ENCODE measurements around the gene FRMD3.

Gene FRMD3

GRCh38 chr9:83336706-83337105 lies 201.5 kb downstream of the FRMD3 start:
- DNase-seq (ENCODE audit: low read depth in 2 of 2) = no peak

DNA sequence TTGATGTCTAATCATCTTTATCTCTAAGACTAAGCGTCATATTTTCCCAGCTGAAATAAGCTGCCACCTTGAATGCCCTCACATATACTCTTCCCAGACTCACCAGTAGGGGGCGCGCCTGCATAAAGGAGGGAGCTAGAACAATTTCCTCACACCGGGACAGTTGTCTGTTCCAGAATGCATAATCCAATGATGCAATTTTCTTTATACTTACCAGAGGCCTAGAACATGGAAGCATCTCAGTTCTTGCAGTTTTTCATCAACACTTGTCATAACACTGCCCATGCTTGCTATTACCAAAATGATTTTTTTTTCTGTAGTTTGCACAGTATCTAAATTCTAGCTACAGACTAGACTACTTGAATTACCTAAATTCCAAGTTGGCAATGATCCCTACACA lies 203.9 kb downstream of the FRMD3 start:
- peak; percentile 13 to 36 for DNase-seq (ENCODE audit: low read depth in 2 of 2)

DNA sequence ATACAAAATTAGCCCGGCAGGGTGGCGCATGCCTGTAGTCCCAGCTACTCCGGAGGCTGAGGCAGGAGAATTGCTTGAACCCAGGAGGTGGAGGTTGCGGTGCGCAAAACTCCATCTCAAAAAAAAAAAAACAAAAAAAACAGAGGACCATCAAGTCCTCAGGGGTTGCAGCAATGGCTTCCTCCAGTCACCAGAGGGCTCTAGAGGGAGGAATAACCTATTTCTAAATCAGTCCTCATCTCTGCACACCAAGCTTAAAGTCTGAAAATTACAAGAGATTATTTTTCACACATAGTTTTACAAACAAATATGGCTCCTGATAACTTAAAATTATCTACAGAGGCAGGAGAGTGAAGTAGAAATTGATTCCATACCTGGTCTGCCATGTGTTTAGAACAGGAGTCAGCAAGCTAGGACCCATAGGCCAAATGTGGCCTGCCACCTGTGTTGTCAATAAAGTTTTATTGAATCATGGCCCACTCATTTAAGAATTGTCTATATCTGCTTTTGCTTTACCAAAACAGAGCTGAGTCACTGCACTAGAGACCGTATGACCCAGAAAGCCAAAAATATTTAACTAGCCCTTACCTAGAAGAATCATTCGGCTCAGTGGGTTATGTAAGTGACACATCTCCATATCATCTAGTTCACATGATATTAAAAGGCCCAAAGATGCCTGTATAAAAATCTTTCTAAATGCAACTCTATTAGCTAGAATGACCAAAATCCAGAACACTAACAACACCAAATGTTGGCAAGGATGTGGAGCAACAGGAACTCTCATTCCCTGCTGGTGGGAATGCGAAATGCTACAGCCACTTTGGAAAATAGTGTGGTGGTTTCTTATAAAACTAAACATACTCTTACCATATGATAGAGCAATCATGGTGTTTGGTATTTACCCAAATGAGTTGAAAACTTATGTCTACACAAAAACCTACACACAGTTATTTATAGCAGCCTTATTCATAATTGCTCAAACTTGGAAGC lies 207.7 kb downstream of the FRMD3 start:
- no peak for DNase-seq (ENCODE audit: low read depth in 2 of 2)

DNA sequence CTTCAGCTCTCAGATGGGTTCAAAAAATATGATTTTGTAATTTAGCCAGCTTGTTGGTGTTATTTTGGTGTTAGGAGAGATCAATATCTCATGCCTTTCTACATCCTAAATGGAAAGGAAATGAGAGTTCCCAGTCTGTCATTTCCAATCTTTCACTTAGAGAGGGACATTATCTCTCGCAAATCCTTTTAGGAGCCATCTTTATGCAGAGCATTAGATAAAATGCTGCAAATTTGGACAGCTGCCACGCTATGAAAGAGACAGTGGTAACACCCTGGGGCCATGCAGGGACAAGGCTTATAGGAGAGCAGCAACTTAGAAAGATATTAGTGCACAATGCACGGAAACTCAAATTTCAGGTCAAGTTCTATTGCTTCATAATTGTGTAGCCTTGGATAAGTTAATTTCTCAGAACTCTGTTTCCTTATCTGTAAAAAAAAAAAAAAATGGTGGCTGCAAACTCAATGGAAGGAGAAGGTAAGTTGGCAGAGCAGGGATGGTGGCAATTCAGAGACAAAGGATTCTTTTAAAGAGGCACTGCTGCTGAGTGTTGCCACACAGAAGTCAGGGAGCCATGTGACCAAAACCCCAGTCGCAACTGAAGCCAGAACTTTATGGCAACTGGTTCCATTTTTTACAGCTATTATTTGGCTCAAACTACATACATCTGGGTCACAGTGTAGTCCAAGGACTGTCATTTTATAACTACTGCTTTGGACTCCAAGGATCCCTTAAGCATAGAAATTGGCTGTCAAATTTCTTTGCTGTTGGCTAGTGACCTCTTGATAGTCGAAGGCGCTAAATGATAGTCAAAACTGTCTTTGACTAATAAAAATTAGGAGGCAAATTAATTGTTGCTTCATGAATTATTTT lies 210.2 kb downstream of the FRMD3 start:
- DNase-seq (ENCODE audit: low read depth in 2 of 2) = no peak

GRCh38 chr9:83327323-83327722 lies 210.9 kb downstream of the FRMD3 start:
- DNase-seq (ENCODE audit: low read depth in 2 of 2) = no peak

DNA sequence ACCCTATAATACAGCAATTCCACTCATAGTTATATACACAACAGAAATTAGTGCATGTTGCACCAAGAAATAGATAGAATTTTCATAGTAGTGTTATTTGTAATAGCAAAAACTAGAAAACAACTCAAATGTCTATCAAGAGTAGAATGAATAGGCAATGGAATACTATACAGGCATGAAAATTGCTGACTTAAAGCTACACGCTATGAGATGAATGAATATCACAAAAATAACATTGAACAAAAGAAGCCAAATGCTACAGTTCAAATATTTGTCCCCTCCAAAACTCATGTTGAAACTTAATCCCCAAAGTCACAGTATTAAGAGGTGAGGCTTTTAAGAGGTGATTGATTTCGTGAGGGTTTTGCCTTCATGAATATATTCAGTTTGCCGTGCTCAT lies 215.1 kb downstream of the FRMD3 start:
- no peak for DNase-seq (ENCODE audit: low read depth in 2 of 2)

DNA sequence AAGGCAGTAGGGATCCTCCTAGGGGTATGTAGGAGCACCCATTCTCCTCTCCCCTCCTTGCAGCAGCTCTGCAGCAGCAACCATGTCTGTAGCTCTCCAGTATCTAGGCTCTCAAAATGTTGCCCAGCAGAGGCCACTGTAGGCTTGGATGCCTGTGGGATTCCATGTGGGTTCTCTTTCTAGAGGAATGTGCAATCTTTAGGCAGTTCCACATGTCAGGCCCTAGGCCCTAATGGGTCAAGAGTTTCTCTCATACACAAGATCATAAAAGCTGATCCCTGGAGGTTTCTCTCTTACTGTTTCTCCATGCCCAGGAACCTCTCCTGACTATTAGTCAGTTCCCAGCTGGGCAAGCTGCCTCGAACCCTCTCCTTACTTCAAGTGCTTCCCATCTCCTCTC lies 215.8 kb downstream of the FRMD3 start:
- no peak for DNase-seq (ENCODE audit: low read depth in 2 of 2)

DNA sequence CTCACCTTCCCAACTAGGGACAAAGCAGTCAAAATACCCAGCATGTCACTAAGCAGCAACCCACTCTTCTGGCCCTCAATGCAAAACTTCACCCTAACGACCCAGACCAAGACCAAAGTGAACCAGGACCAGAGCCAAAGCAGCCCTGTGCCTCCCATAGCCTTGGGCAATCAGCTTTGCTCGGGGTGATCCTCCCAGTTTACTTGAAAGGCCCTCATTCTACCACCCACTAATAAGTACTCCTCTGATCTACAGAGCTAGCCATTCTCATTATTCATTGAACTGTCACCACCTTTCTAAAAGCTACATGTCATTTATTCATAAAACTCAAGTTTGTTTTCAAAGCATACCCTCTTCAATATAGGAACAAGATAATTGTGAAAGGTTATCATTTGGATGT lies 221.0 kb downstream of the FRMD3 start:
- DNase-seq (ENCODE audit: low read depth in 2 of 2) = no peak

GRCh38 chr9:83315649-83316048 lies 222.6 kb downstream of the FRMD3 start:
- DNase-seq (ENCODE audit: low read depth in 2 of 2) = no peak

DNA sequence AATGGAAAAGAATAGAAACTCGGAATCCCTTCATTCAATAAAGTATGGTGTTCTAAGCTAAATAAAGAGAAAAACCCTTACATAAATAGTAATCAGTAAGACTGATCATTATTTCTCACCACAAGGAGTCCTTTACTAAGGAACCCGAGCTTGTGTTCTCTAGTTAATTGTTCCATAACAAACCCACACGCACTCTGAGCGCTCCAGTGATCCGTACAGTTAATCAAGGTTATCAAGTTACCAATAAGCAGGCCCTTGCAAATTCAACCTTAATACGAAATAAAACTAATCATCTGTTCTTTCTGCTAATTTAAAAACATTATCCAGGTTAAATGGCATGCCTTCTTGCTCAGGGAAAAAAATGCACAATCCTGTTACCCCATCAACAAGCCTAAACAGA lies 224.4 kb downstream of the FRMD3 start:
- DNase-seq (ENCODE audit: low read depth in 2 of 2) = no peak

- no peak for DNase-seq (ENCODE audit: low read depth in 2 of 2)
Observed at GRCh38 chr9:83312537-83312936, 225.7 kb downstream of the FRMD3 start.

DNA sequence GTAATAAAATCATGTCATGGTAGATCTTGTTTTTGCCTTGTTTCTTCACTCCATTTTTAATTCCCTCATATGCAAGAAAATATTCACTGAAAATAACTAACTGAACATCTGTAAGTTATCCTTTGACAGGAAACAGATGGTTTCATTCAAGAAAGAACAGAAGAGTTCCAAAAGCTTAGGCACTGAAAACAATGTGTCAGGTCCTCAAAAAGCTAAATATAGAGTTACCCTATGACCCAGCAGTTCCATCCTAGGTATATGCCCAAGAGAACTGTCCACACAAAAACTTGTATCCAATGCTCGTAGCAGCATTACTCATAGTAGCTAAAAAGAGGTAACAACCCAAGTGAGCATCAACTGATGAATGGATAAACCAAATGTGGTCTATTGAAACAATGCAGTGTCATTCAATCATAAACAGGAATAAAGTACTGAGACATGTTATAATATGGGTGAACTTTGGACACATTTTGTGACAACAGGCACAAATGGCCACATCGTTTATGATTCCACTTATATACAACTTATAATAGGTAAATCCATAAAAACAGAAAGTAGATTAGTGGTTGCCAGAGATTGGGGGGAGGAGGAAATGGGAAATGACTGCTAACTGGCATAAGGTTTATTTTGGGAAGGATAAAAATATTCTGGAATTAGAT lies 231.0 kb downstream of the FRMD3 start:
- DNase-seq (ENCODE audit: low read depth in 2 of 2) = no peak

GRCh38 chr9:83304686-83305085 lies 233.5 kb downstream of the FRMD3 start:
- no peak for DNase-seq (ENCODE audit: low read depth in 2 of 2)

GRCh38 chr9:83299571-83299970 lies 238.6 kb downstream of the FRMD3 start:
- DNase-seq (ENCODE audit: low read depth in 2 of 2) = no peak

DNA sequence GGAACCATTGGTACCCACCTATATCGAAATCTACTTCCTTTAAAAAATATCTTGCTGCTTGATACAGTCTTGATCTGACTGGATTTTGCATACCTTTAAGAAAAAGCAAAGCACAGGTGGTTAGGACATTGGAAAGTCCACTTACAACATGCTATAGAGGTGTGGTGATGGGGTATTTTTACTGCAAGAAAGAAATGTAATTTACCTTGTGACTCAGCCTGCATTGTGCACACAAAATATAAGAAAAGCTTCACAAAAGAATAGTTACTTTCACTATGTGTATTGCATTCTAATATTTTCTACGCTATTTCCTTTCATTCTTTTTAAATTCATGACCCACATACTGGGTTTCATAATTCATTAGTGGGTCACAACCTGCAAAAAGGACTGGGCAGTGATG lies 239.1 kb downstream of the FRMD3 start:
- no peak for DNase-seq (ENCODE audit: low read depth in 2 of 2)

- no peak for DNase-seq (ENCODE audit: low read depth in 2 of 2)
Observed at GRCh38 chr9:83296123-83296522, 242.1 kb downstream of the FRMD3 start.

GRCh38 chr9:83294816-83295215 lies 243.4 kb downstream of the FRMD3 start:
- no peak for DNase-seq (ENCODE audit: low read depth in 2 of 2)

GRCh38 chr9:83291196-83291595 lies 247.0 kb downstream of the FRMD3 start:
- DNase-seq (ENCODE audit: low read depth in 2 of 2) = no peak

GRCh38 chr9:83290692-83291091 lies 247.5 kb downstream of the FRMD3 start:
- no peak for DNase-seq (ENCODE audit: low read depth in 2 of 2)

DNA sequence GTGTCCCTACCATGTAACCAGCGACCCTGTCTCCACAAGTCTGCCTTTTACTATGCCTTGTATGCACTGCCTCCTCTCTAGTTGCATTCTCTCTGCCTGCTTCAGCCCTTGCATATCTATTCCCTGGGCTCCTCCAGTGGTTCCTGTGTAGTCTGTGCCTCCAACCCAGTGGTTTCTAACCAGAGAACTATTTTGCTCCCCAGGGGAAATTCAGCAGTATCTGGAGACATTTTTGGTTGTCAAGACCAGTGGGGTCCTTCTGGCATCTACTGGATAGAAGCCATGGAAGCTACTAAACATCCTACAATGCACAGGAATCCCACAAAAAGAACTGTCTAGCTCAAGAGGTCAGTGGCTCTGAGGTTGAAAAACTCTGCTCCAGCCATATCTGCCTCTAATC lies 251.2 kb downstream of the FRMD3 start:
- DNase-seq (ENCODE audit: low read depth in 2 of 2) = no peak

DNA sequence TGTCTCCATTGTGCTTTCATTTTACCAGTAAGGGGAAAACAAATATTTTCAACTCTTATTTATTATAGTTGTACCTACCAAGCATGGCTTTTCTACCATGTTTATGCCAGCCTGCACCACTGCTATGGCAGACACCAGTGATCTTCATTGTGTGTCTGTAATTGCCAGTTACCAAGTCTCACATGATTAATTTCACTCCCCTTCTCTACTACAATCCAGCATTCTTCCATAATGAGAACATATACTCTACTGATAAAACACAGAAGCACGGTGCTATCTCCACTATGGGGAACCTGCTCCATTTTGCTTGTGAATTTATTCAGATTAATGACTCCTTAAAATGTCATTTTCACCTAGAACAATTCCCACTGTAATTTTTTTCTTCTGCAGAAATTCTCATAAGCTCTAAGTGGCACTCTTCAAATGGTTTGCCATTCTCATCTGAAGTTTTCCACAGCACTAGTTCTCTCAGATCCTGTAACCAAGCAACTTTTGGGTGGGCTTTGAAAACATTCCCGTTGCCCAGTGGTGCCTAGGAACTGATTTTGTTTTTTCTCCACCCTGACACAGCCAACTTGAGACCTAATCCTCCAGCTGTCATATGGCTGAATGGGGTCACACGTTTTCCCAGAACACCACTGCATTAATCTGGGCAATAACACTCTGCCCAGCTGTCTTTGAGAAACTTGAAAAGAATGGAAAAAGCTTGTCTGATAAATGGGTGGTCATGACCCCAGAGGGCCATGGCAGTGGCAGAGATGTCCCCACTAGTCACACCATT lies 252.6 kb downstream of the FRMD3 start:
- no peak for DNase-seq (ENCODE audit: low read depth in 2 of 2)
